Small intestine (tissue), 7 donors: ENCODE measurements around the gene CDCA4. TPM values are rescaled to one million over a fixed set of nuclear protein-coding genes. Genes with fewer than 3 reads are reported as not detected.

Experiments
- DNase-seq, 2 donors: peaks; one replicate each; pipeline versions ENCODE4 v3.0.0 to v3.0.0-alpha.2; 2013
- FAIRE-seq: peaks from 2 replicates; lab custom pipeline; 2012; peaks lifted over from hg19 to GRCh38; lab: Jason Lieb, UNC
- H3K27ac ChIP-seq, 3 donors: one replicate each; pipeline ENCODE4 v1.5.1; 2013; ENCODE audit warnings: low read length in 2 of 3, mild to moderate bottlenecking in 2 of 3, control low read depth in 1 of 3, inconsistent platforms in 1 of 3, low read depth in 1 of 3, moderate library complexity in 1 of 3
- H3K27me3 ChIP-seq, 3 donors: one replicate each; pipeline ENCODE4 v1.6.1; 2013; ENCODE audit warnings: low read length in 3 of 3, inconsistent platforms in 1 of 3; ENCODE audit not compliant: control insufficient read depth in 3 of 3, insufficient read depth in 3 of 3
- H3K36me3 ChIP-seq, 3 donors: one replicate each; pipeline ENCODE4 v1.6.1; 2013; ENCODE audit warnings: low read length in 3 of 3, inconsistent platforms in 1 of 3, low read depth in 1 of 3, mild to moderate bottlenecking in 1 of 3, moderate library complexity in 1 of 3; ENCODE audit not compliant: control insufficient read depth in 3 of 3, insufficient read depth in 2 of 3
- H3K4me1 ChIP-seq, 3 donors: one replicate each; pipeline ENCODE4 v1.6.1; 2013; ENCODE audit warnings: low read length in 2 of 3, inconsistent platforms in 1 of 3, low read depth in 1 of 3, mild to moderate bottlenecking in 1 of 3, moderate library complexity in 1 of 3; ENCODE audit not compliant: control insufficient read depth in 3 of 3, insufficient read depth in 2 of 3
- H3K4me3 ChIP-seq, 3 donors: one replicate each; pipeline ENCODE4 v1.5.1; 2013; ENCODE audit warnings: low read length in 3 of 3, control low read depth in 1 of 3, inconsistent platforms in 1 of 3, low read depth in 1 of 3, mild to moderate bottlenecking in 1 of 3, moderate library complexity in 1 of 3
- H3K9me3 ChIP-seq, 2 donors: one replicate each; pipeline ENCODE4 v1.6.1; 2013; ENCODE audit warnings: low read depth in 1 of 2, low read length in 1 of 2; ENCODE audit not compliant: control insufficient read depth in 2 of 2, insufficient read depth in 1 of 2
- WGBS, 3 donors: extraction: QIAGEN DNeasy Blood & Tissue Kit; methylation state at CpG; one replicate each; pipeline ENCODE4 v1.1.7; 2013; 5-methylcytosine and 5-hydroxymethylcytosine counted together
- polyA plus RNA-seq, 4 donors: library from polyadenylated mRNA; stranded (reverse) in 3 of 4; unstranded in 1 of 4; fragments of 200-250 nt in 3 of 4; fragments of 120-200 nt in 1 of 4; gene quantifications; one replicate each; pipeline versions ENCODE4 v1.2.1 to v1.2.3, GENCODE V29; 2013
- donor health status: healthy with polysubstance abuse.
- donor health status: control.
- donor health status: control.
- donor health status: Bipolar disorder and iron deficiency.
- donor health status: healthy.

The CDCA4 gene
- polyA plus RNA-seq, 4 donors, result 2.7 to 11.3 (median 6.9) TPM

- Histone ChIP-seq H3K9me3 (peaks cover 0 to 6% of the 10 kb centered on the region in 2 donors), H3K4me3 (no peak overlapping the region), H3K27ac (no peak overlapping the region), H3K4me1 (no peaks in the 10 kb centered on the region), H3K27me3 (no peaks in the 10 kb centered on the region), H3K36me3 (peaks cover 0 to 30% (median 0%) of the 10 kb centered on the region in 3 donors)
- 89 to 100% (median 96%) methylated on average over 3 of the region's 3 CpGs for WGBS, 3 donors
- no peak for FAIRE-seq
- DNase-seq, result no peak
These were observed 21.5 kb downstream of the CDCA4 start for GRCh38 chr14:104999361-104999760.

DNA sequence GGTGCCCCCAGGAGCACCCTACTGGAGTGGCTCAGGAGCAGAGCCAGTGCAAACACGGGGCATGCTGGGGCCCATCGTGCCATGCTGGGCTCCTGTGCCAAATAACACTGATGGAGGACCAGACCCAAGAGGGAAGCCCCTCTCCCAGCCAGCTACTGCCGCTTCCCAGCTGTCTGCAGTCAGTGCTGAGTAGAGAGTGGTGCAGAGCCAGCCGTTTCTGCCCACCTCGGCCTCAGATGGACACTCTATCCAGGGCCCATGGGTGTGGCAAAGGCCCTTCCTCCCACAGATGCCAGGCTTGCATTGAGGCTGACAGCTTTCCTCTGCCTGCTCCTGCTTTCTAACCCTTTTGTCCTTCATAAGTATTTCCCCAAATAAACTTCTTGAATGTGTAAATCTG lies 22.1 kb downstream of the CDCA4 start:
- peaks cover 0 to 6% of the 10 kb centered on the region in 2 donors for H3K9me3 ChIP-seq
- 82 to 95% (median 92%) methylated on average over 5 of the region's 5 CpGs for WGBS, 3 donors
- no peak for DNase-seq
- no peak for FAIRE-seq
- no peaks in the 10 kb centered on the region for H3K27me3 ChIP-seq
- H3K27ac ChIP-seq, result no peak overlapping the region
- H3K4me1 ChIP-seq, result no peaks in the 10 kb centered on the region
- no peak overlapping the region for H3K4me3 ChIP-seq
- H3K36me3 ChIP-seq, result peaks cover 0 to 36% (median 0%) of the 10 kb centered on the region in 3 donors

- DNase-seq (no peak), FAIRE-seq (no peak)
These were observed 24.4 kb downstream of the CDCA4 start for GRCh38 chr14:104996483-104996882.

GRCh38 chr14:104996032-104996431 lies 24.9 kb downstream of the CDCA4 start:
- Histone ChIP-seq H3K27me3 (no peaks in the 10 kb centered on the region), H3K4me3 (no peak overlapping the region), H3K27ac (no peak overlapping the region), H3K4me1 (no peaks in the 10 kb centered on the region), H3K36me3 (peaks cover 0 to 59% (median 0%) of the 10 kb centered on the region in 3 donors), H3K9me3 (peaks cover 0 to 6% of the 10 kb centered on the region in 2 donors)
- WGBS, 3 donors, result 89 to 95% (median 92%) methylated on average over 5 of the region's 5 CpGs
- DNase-seq (no peak), FAIRE-seq (no peak)

More at GRCh38 chr14:104996483-104996882, 24.4 kb downstream of the CDCA4 start:
- no peak overlapping the region for H3K27ac ChIP-seq
- peaks cover 0 to 6% of the 10 kb centered on the region in 2 donors for H3K9me3 ChIP-seq
- H3K36me3 ChIP-seq, result peaks cover 0 to 58% (median 0%) of the 10 kb centered on the region in 3 donors
- WGBS, 3 donors, result 91 to 94% (median 93%) methylated on average over 13 of the region's 13 CpGs
- no peaks in the 10 kb centered on the region for H3K27me3 ChIP-seq
- H3K4me1 ChIP-seq, result no peaks in the 10 kb centered on the region
- no peak overlapping the region for H3K4me3 ChIP-seq

GRCh38 chr14:104994978-104995377 lies 25.9 kb downstream of the CDCA4 start:
- H3K4me3 ChIP-seq, result no peak overlapping the region
- no peak for DNase-seq
- no peak for FAIRE-seq
- no peaks in the 10 kb centered on the region for H3K27me3 ChIP-seq
- no peaks in the 10 kb centered on the region for H3K4me1 ChIP-seq
- 87 to 93% (median 90%) methylated on average over 6 of the region's 6 CpGs for WGBS, 3 donors
- H3K9me3 ChIP-seq, result peaks cover 0 to 6% of the 10 kb centered on the region in 2 donors
- peaks cover 0 to 62% (median 0%) of the 10 kb centered on the region in 3 donors for H3K36me3 ChIP-seq
- H3K27ac ChIP-seq, result no peak overlapping the region

GRCh38 chr14:104993808-104994591 lies 26.9 kb downstream of the CDCA4 start:
- FAIRE-seq (no peak), DNase-seq (no peak)
- H3K27me3 ChIP-seq, result no peaks in the 10 kb centered on the region
- 80 to 88% (median 82%) methylated on average over 22 of the region's 22 CpGs for WGBS, 3 donors
- H3K4me3 ChIP-seq, result no peak overlapping the region
- H3K36me3 ChIP-seq, result peaks cover 0 to 67% (median 0%) of the 10 kb centered on the region in 3 donors
- no peaks in the 10 kb centered on the region for H3K4me1 ChIP-seq
- no peak overlapping the region for H3K27ac ChIP-seq
- H3K9me3 ChIP-seq, result peaks cover 0 to under 1% of the 10 kb centered on the region in 2 donors

- DNase-seq (no peak), FAIRE-seq (no peak)
- no peaks in the 10 kb centered on the region for H3K27me3 ChIP-seq
- no peak overlapping the region for H3K27ac ChIP-seq
- no peak overlapping the region for H3K4me3 ChIP-seq
- H3K4me1 ChIP-seq, result no peaks in the 10 kb centered on the region
- 92 to 97% (median 95%) methylated on average over 12 of the region's 12 CpGs for WGBS, 3 donors
- no peaks in the 10 kb centered on the region for H3K9me3 ChIP-seq
- peaks cover 0 to 64% (median 0%) of the 10 kb centered on the region in 3 donors for H3K36me3 ChIP-seq
These were observed 27.6 kb downstream of the CDCA4 start for GRCh38 chr14:104993306-104993705.

- WGBS, 3 donors, result 92 to 97% (median 95%) methylated on average over 11 of the region's 11 CpGs
- DNase-seq (no peak), FAIRE-seq (no peak)
- H3K27ac ChIP-seq, result no peak overlapping the region
- H3K27me3 ChIP-seq, result no peaks in the 10 kb centered on the region
- no peak overlapping the region for H3K4me3 ChIP-seq
- H3K36me3 ChIP-seq, result peaks cover 0 to 64% (median 0%) of the 10 kb centered on the region in 3 donors
- no peaks in the 10 kb centered on the region for H3K4me1 ChIP-seq
- H3K9me3 ChIP-seq, result no peaks in the 10 kb centered on the region
These were observed 28.4 kb downstream of the CDCA4 start for GRCh38 chr14:104992501-104992900.
